Erythroblast (primary cell): Measurements from ENCODE around the gene GALNT10.

ENCODE experiments used
- GATA1 ChIP-seq: IDR thresholded peaks from 2 replicates; pipeline ENCODE4 v1.6.1; 2011; ENCODE audit warnings: low read depth, mild to moderate bottlenecking, control low read depth, low read length, moderate library complexity
- POLR2A ChIP-seq: IDR thresholded peaks from 2 replicates; pipeline ENCODE4 v1.6.1; 2011; ENCODE audit warnings: mild to moderate bottlenecking, low read length

DNA sequence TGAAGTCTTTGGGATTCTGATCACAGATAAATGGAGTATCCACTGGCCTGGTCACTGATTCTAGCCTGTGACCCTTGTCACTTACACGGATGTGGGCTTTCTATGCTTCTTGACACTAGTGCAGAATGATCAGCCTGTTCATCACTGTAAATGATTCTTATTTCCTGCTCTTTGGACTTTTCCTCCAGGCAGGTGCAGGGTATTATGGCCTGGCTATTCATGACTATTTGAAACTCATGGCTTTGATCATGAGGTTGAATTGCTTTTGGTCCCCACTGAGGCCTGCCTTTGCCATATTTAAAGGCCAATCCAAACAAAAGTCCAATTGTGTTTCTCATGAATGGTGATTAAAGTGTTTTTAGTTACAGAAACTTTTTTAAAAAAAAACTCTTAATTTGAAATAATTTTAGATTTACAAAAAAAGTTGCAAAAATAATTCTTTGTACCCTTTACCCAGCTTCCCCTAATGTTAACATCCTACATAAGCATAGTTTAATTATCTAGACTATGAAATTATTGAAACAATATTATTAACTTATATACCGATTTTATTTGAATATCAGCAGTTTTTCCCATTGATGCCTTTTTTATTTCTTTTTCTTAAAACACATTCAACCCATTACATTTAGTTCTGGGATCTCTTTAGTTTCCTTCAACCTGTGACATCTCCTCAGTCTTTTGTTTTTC lies 68.1 kb downstream of the GALNT10 start:
- TF ChIP-seq POLR2A (no peak), GATA1 (no peak)
